Frontal cortex (tissue), 4 donors: ENCODE measurements around the gene SPDYE5. TPM values are rescaled to one million over a fixed set of nuclear protein-coding genes. Genes with fewer than 3 reads are reported as not detected.
"Not testable (repeated sequence)": the region's sequence is repeated elsewhere in the genome, so short reads cannot be mapped to it uniquely, and the experiment has no call there.

Source experiments
- DNase-seq, 2 donors: peaks; one replicate each; pipeline ENCODE4 v3.0.0; 2012; ENCODE audit warnings: low spot score in 2 of 2
- FAIRE-seq: peaks from 2 replicates; lab custom pipeline; 2012; peaks lifted over from hg19 to GRCh38; lab: Jason Lieb, UNC
- total RNA-seq: library from RNA; depleted of rRNA; stranded (reverse); fragments of >200 nt; gene quantifications from one replicate; pipeline ENCODE4 v1.2.3, GENCODE V29; 2014
- donor health status: control.
- donor health status: control.
- donor health status: control.

SPDYE5 gene, protein sequence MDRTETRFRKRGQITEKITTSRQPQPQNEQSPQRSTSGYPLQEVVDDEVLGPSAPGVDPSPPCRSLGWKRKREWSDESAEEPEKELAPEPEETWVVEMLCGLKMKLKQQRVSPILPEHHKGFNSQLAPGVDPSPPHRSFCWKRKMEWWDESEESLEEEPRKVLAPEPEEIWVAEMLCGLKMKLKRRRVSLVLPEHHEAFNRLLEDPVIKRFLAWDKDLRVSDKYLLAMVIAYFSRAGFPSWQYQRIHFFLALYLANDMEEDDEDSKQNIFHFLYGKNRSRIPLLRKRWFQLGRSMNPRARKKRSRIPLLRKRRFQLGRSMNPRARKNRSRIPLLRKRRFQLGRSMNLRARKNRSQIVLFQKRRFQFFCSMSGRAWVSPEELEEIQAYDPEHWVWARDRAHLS
- not detected for total RNA-seq

- FAIRE-seq, DNase-seq: not testable (repeated sequence)
These were observed at the start of gene SPDYE5 for GRCh38 chr7:75492020-75492419. SPDYE5 (plus strand) TSS chr7:75492320; CDS start chr7:75494048, 1,728 bp downstream.

GRCh38 chr7:75442465-75443111, 49.5 kb upstream of the SPDYE5 start:
- DNase-seq = not testable (repeated sequence)

DNA sequence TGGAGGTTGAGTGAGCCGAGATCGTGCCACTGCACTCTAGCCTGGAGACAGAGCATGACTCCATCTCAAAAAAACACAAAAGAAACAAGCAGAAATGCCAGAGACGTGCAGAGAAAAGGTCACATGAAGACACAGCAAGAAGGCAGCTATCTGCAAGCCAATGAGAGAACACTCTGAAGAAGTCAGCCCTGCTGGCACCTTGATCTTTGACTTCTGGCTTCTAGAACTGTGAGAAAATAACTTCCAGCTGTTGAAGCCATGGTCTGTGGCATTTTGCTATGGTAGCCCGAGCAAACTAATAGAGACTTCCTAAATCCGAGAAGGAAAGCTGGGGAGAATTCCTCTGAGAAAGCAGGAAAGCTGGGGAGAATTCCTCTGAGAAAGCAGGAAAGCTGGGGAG, 42.2 kb upstream of the SPDYE5 start:
- FAIRE-seq, DNase-seq: not testable (repeated sequence)

More at GRCh38 chr7:75442465-75443111, 49.5 kb upstream of the SPDYE5 start:
- not testable (repeated sequence) for FAIRE-seq

DNA sequence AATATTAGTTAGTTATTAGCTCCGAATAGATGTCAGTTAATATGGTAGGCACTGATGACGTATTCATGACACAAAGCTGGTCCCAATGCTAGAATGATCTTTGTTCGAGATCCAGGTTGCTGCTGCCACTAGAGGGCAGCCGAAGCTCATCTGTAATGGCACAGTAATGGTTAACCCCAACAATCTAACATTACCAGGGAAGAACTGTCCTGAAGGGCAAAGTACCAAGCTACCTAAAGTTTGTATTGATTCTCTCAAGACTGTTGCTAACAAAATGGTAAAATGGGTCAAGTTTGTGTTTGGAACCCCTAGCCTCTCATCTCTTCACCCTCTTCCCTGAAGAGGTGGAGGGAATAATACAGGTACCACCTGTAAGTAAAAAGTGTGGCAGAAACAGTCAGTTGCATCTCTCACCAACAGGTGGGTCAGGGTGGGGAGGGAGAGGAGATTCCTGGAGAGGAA, 39.6 kb upstream of the SPDYE5 start:
- DNase-seq, FAIRE-seq: not testable (repeated sequence)

DNA sequence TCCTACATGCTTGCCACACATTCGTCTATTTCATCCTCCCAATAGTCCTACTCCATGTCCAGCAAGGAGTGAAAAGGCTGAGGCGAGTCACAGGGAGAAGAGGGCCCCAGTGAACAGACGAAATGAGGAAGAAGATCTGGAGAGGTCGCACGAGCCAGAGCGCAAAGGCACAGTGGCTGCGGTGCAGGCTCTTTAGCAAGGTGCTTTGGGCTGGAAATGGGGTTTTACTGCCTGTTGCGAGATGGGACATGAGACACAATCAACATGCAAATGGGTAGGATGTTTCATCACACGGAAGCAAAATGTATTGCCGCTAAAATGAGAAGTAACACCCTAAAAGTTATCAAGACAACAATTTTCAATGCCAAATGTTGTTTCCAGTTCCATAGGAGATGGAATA, 35.7 kb upstream of the SPDYE5 start:
- FAIRE-seq, DNase-seq: not testable (repeated sequence)

DNA sequence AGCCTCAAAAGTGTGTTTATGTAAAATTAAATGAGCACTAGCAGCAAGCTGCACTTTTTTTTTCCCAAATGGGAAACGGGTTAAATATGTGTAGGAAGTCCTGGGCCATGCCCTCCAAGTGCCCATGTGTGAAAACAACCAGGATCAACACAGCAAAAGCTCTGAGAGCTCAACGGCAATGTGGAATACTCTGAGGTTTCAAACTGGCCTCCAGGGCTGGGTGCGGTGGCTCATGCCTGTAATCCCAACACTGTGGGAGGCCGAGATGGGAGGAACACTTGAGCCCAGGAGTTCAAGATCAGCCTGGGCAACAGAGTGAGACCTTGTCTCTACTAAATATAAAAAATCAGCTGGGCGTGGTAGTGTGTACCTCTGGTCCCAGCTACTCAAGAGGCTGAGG, 34.1 kb upstream of the SPDYE5 start:
- FAIRE-seq = not testable (repeated sequence)

DNA sequence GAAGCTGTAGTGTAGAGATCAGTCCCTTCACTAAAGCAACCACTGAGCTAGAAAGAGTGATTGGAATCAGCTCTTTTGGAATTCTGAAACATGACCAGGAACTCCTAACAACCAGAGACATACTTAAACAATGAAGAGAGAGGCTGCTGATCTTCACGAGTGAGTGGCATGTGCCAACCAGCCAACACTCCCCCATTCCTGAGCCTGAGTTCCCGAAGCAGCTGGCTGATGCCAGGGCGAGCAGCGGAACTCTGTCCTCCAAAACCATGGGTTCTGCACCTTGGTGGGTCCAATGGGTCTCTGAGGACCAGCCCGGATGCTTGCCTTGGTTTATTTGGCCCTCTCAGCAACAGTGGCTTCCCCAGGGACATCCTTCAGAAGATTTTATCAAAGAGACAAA, 31.6 kb upstream of the SPDYE5 start:
- not testable (repeated sequence) for DNase-seq

More for the DNA sequence above, 34.1 kb upstream of the SPDYE5 start:
- not testable (repeated sequence) for DNase-seq

DNA sequence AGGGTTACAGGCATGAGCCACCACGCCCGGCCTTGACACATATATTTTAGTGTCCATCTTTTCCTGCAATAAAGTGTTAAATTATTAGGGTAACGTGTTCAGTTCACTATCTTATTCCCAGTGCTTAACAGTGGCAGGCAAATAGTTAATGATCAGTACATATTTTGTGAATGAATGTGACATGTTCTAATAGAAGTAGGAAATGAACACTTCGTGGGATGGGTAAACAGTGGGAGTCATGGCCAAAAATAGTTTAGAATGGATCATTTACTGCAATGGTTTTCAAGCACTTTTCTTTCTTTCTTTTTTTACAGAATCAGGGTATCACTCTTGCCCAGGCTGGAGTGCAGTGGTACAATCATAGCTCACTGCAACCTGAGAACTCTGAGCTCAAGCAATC, 22.0 kb upstream of the SPDYE5 start:
- FAIRE-seq = not testable (repeated sequence)

More for the DNA sequence above, 31.6 kb upstream of the SPDYE5 start:
- FAIRE-seq = not testable (repeated sequence)

DNA sequence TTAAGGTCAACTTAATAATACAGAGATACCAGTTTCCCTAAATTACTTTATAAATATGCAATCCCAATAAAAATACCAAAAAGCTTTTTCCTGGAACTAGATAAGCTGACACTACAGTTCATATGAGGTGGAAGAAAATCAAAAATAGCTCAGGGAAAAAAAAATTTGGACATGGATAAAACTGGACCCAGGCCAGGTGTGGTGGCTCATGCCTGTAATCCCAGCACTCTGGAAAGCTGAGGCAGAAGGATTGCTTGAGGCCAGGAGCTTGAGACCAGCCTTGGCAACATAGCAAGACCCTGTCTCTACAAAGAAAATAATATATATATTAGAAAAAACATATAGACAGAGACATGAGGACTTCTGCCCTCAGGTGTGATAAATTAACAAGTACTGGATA, 14.7 kb upstream of the SPDYE5 start:
- not testable (repeated sequence) for DNase-seq, FAIRE-seq

More for the DNA sequence above, 22.0 kb upstream of the SPDYE5 start:
- DNase-seq = not testable (repeated sequence)

DNA sequence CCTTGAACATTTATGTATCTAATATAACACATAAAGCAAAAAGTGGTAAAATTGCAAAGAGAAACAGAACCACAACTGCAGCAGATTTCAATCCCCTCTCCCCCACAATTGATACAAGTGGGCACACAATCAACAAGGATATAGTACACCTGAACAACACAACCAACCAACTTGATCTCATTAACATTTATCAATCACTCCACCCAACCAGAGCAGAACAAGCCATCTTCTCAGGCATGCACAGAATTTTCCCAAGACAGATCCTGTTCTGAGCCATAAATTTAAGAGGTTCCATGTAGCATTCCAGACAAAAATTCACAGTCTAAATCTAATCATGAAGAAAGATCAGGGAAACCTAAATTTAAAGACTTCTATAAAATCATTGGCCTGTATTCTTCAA, 11.8 kb upstream of the SPDYE5 start:
- not testable (repeated sequence) for FAIRE-seq, DNase-seq

DNA sequence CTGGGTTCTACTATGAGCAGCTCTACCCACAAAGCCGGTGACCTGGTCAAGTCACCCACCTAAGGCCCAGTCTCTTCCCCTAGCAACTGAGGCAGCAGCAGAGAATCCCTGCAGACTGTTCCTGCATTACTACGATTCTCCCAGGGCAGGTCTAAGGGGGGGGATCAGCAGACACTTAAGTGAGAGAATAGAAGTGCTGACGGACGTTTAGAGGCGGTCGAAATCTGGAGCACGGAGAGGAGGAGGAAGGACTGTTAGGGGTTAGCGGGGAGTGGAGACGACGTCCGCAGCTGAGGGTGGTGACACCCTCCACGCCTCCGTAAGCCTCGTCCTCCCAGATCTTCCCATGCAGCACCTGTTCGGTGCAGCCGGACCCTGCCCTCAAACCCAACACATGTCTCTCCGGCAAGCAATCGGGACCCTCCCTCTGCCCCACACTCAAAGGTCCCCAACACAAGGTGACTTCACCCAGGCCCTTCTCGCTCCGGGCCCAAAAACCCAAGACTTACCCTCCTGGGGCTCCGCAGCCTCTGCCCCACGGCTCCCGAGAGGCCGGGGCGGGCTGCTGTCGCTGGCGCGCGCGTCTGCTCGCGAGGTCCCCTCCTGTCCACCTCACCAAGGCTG, 6.7 kb upstream of the SPDYE5 start:
- DNase-seq, FAIRE-seq: not testable (repeated sequence)

- DNase-seq = peak; percentile 56 to 74
- not testable (repeated sequence) for FAIRE-seq
These were observed 6.0 kb upstream of the SPDYE5 start, which contains the start of gene POM121C for GRCh38 chr7:75485979-75486643. POM121C (minus strand) TSS chr7:75486299; CDS start chr7:75441496, 44,803 bp downstream.

DNA sequence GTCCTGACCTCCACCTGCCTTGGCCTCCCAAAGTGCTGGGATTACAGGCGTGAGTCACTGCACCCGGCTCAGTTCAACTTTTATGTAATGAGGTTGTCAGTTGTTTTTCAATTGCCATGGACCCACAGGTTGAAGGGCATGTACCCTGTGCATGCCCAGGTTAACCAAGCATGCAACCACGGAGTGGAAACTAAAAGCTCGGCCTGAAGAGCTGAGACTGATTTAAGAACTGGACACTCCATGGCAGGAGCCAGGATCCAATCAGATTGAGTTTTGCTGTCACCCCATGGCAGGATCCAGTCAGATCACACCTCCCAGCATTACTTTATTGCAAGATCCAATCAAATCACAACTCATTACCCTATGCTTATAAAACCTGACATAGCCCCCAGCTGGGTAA, 16.9 kb downstream of the SPDYE5 start:
- DNase-seq, FAIRE-seq: not testable (repeated sequence)

DNA sequence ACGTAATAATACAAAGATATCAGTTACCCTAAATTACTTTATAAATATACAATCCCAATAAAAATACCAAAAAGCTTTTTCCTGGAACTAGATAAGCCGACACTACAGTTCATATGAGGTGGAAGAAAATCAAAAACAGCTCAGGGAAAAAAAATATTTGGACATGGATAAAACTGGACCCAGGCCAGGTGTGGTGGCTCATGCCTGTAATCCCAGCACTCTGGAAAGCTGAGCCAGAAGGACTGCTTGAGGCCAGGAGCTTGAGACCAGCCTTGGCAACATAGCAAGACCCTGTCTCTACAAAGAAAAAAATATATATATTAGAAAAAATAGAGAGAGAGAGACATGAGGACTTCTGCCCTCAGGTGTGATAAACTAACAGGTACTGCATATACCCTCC, 26.7 kb downstream of the SPDYE5 start:
- not testable (repeated sequence) for FAIRE-seq, DNase-seq

- FAIRE-seq, DNase-seq: not testable (repeated sequence)
These were observed 29.6 kb downstream of the SPDYE5 start for GRCh38 chr7:75521727-75522126.

- DNase-seq, FAIRE-seq: not testable (repeated sequence)
These were observed 35.2 kb downstream of the SPDYE5 start for GRCh38 chr7:75527224-75527722.

- FAIRE-seq (no peak), DNase-seq (no peak)
These were observed 39.3 kb downstream of the SPDYE5 start for GRCh38 chr7:75531359-75531821.

DNA sequence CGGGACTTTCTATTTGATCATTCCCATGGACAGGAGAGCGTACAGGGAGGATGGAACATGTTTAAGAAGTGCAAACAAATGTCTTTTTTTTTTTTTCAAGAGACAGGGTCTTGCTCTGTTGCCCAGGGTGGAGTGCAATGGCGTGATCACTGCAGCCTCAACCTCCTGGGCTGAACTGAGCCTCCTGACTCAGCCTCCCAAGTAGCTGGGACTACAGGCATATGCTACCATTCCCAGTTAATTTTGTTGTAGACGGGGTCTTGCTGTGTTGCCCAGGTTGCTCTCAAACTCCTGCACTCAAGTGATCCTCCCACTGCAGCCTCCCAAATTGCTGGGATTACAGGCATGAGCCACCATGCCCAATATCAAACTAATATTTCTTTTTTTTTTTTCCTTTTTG, 40.5 kb downstream of the SPDYE5 start:
- FAIRE-seq (no peak), DNase-seq (no peak)

GRCh38 chr7:75533926-75534325, 41.8 kb downstream of the SPDYE5 start:
- FAIRE-seq = no peak
- no peak for DNase-seq
